Thyroid gland (tissue), 4 donors: ENCODE measurements around the gene CDC14B.

ENCODE experiments used
- CTCF ChIP-seq, 6 experiments: fragments of 200-600 bp in 3 of 6; fragments of 450-650 bp in 3 of 6; sonication (generic) in 3 of 6; IDR thresholded peaks; one replicate each; pipeline ENCODE4 v1.5.1; 2016 to 2019; ENCODE audit warnings: antibody characterized with exemption in 6 of 6, mild to moderate bottlenecking in 2 of 6, inconsistent platforms in 1 of 6, moderate library complexity in 1 of 6
- POLR2A ChIP-seq, 2 donors: fragments of 450-650 bp; IDR thresholded peaks; one replicate each; pipeline ENCODE4 v1.6.1; 2017; ENCODE audit warnings: antibody characterized with exemption in 2 of 2, mild to moderate bottlenecking in 2 of 2, moderate library complexity in 1 of 2

GRCh38 chr9:96612966-96613589 lies 6.6 kb downstream of the CDC14B start:
- no peak for TF ChIP-seq CTCF (IDR thresholded peaks at IDR 0.05)
- TF ChIP-seq POLR2A (IDR thresholded peaks at IDR 0.05), result no peak
